Measurements from ENCODE around the gene HOXB9. TPM values are rescaled to one million over a fixed set of nuclear protein-coding genes. Genes with fewer than 3 reads are reported as not detected.
A peak's percentile ranks its signal among the peaks of the same experiment; 100 is the strongest.

Gene HOXB9
- total and polyA plus RNA-seq, 2 experiments from 2014 or later, result 1.5 to 2.5 TPM

DNA sequence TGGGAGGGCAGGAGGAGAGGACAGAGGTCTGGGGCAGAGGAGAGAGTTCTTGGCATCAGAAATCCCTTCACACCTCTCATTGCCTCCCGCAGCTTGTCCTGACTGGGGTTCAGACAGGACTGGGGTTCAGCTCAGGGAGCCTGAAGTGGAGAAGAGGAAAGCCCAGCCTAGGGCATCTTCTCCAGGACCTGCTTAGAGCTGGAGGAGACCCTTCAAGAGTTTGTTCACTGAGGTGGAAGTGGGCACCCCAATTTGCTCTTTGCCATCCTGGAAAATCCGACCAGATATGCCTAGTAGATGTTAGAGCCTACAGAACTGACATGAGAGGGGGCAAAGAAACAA is 38.1 kb downstream of the HOXB9 start:
- peak overlapping the region; percentile 36 for H3K27ac ChIP-seq
- TF ChIP-seq EZH2phosphoT487 (IDR thresholded peaks at IDR 0.05; ENCODE audit: low read depth, severe bottlenecking, unreplicated experiment) (no peak), EZH2 (IDR thresholded peaks at IDR 0.05; ENCODE audit: borderline replicate concordance) (no peak)
- TF ChIP-seq, protein P1, sequence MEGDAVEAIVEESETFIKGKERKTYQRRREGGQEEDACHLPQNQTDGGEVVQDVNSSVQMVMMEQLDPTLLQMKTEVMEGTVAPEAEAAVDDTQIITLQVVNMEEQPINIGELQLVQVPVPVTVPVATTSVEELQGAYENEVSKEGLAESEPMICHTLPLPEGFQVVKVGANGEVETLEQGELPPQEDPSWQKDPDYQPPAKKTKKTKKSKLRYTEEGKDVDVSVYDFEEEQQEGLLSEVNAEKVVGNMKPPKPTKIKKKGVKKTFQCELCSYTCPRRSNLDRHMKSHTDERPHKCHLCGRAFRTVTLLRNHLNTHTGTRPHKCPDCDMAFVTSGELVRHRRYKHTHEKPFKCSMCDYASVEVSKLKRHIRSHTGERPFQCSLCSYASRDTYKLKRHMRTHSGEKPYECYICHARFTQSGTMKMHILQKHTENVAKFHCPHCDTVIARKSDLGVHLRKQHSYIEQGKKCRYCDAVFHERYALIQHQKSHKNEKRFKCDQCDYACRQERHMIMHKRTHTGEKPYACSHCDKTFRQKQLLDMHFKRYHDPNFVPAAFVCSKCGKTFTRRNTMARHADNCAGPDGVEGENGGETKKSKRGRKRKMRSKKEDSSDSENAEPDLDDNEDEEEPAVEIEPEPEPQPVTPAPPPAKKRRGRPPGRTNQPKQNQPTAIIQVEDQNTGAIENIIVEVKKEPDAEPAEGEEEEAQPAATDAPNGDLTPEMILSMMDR (IDR thresholded peaks at IDR 0.05; ENCODE audit: poor library complexity), result no peak
- H3K4me1 ChIP-seq (ENCODE audit: insufficient read depth), result no peaks in the 10 kb centered on the region
- H3K27me3 ChIP-seq, result peaks cover 92% of the 10 kb centered on the region
- no peaks in the 10 kb centered on the region for H3K9me2 ChIP-seq (replicated peaks; ENCODE audit: insufficient read depth)
- no peaks in the 10 kb centered on the region for H3K36me3 ChIP-seq (replicated peaks; ENCODE audit: insufficient read depth, low read depth)
- H3K4me3 ChIP-seq, result no peak overlapping the region
- 40% methylated on average over 2 of the region's 2 CpGs for WGBS (ENCODE audit: low lambda C conversion rate, missing lambda C conversion rate)
- peak overlapping the region; percentile 93 for H3K4me2 ChIP-seq
- no peak for DNase-seq (ENCODE audit: low spot score)
- H3K79me2 ChIP-seq, result peaks cover 18% of the 10 kb centered on the region
- no peaks in the 10 kb centered on the region for H3K9me3 ChIP-seq (ENCODE audit: low read depth)
- H4K20me1 ChIP-seq (ENCODE audit: insufficient read depth, poor library complexity, severe bottlenecking), result no peaks in the 10 kb centered on the region
- H2AFZ ChIP-seq, result no peak overlapping the region

DNA sequence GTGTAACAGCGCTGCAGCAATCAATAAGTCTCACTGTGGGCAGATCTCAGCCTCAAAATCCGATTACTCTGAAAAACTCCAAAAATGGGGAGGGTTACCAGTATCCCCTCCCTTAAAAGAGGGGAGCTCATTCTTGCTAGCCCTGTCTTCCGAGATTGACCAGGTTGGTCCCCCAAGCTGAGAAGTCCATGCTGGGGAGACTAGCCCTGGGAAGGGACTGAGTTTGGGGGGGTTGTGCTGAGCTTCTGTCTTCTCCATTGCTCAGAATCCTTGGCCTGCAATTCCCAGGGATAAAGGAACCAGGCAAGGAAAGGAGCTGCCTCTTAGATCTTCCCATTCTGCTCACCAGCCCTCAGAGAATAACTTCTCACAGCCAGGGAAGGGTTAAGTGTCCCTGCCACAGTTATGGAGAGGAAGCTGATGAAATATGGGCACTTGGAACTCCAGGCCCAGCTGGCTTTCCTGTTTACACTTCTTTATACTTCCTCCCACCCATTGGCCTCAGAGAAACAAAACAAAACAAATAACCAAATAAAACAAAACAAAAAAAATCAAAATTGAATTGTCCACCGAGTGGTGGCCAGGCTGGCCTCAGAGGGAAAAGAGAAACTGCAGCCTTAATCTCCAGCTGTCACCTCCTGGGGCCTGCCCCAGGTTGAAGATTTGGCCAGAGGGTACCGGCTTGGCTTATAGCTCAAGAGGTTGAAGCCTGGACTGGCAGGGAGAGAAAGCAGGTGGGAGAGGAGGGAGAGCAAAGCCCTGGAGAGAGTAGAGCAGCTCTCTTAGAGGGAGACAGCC is 38.7 kb downstream of the HOXB9 start:
- WGBS (ENCODE audit: low lambda C conversion rate, missing lambda C conversion rate), result 41% methylated on average over 5 of the region's 5 CpGs
- Histone ChIP-seq H3K27me3 (peaks cover 92% of the 10 kb centered on the region), H3K9me2 (replicated peaks; ENCODE audit: insufficient read depth) (no peaks in the 10 kb centered on the region), H3K79me2 (peaks cover 20% of the 10 kb centered on the region), H3K27ac (peak overlapping the region; percentile 36), H3K4me1 (ENCODE audit: insufficient read depth) (peaks cover 3% of the 10 kb centered on the region), H3K4me3 (no peak overlapping the region), H2AFZ (no peak overlapping the region), H4K20me1 (ENCODE audit: insufficient read depth, poor library complexity, severe bottlenecking) (no peaks in the 10 kb centered on the region), H3K9me3 (ENCODE audit: low read depth) (no peaks in the 10 kb centered on the region), H3K36me3 (replicated peaks; ENCODE audit: insufficient read depth, low read depth) (no peaks in the 10 kb centered on the region), H3K4me2 (peak overlapping the region; percentile 93)
- TF ChIP-seq, protein P1 (IDR thresholded peaks at IDR 0.05; ENCODE audit: poor library complexity), result no peak
- no peak for TF ChIP-seq EZH2phosphoT487 (IDR thresholded peaks at IDR 0.05; ENCODE audit: low read depth, severe bottlenecking, unreplicated experiment)
- no peak for TF ChIP-seq EZH2 (IDR thresholded peaks at IDR 0.05; ENCODE audit: borderline replicate concordance)
- no peak for DNase-seq (ENCODE audit: low spot score)

DNA sequence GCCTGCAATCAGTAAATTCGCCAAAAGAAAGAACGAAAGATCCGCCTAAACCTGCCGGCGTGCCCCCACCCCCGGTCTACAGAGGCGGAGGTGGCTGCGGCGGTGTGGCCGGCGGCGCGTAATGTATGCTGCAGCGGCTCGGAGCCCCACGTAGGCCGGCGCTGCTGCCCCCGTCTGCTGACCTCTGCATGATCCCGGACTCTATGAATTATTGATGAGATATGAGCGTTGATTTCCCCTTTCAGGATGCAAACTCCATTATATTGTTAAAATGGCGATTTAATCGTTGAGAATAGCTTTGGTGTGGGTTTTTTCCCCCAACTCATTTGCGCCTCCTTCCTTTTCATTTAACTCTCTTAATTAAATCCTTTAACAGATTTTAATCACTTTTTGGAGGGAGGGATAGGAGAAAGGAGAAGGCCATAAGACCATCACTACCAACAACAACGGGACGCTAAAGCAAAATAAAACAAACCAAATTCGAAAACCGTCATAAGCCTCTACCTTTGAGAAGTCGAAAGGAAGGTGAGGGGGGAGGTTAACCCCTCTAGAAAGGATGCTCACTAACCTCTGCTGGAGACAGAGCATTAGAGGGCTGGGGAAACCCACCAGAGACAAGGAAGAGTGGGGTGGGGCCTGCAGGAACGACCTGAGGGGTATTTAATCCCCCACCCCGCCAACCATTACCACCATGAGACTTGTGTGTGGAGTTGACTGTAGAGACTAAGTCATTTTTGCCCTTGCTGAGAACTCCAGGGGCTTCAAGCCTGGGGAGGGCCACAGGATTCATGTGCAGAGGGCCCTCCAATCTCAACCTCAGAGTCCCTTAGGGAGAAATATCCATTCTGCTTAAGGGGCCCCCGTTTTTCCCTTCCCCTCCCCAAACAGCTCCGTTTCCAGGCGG is 39.6 kb downstream of the HOXB9 start:
- Histone ChIP-seq H2AFZ (peak overlapping the region; percentile 47), H3K27ac (peak overlapping the region; percentile 33), H3K36me3 (replicated peaks; ENCODE audit: insufficient read depth, low read depth) (no peaks in the 10 kb centered on the region), H3K9me2 (replicated peaks; ENCODE audit: insufficient read depth) (no peaks in the 10 kb centered on the region), H3K9me3 (ENCODE audit: low read depth) (no peaks in the 10 kb centered on the region), H3K79me2 (peaks cover 25% of the 10 kb centered on the region), H4K20me1 (ENCODE audit: insufficient read depth, poor library complexity, severe bottlenecking) (no peaks in the 10 kb centered on the region), H3K4me2 (peak overlapping the region; percentile 93), H3K4me1 (ENCODE audit: insufficient read depth) (peaks cover 9% of the 10 kb centered on the region), H3K27me3 (peaks cover 93% of the 10 kb centered on the region), H3K4me3 (no peak overlapping the region)
- WGBS (ENCODE audit: low lambda C conversion rate, missing lambda C conversion rate), result 15% methylated on average over 34 of the region's 34 CpGs
- DNase-seq (ENCODE audit: low spot score), result no peak
- TF ChIP-seq EZH2 (IDR thresholded peaks at IDR 0.05; ENCODE audit: borderline replicate concordance) (no peak), EZH2phosphoT487 (IDR thresholded peaks at IDR 0.05; ENCODE audit: low read depth, severe bottlenecking, unreplicated experiment) (no peak)
- TF ChIP-seq, protein P1 (IDR thresholded peaks at IDR 0.05; ENCODE audit: poor library complexity), result no peak

Measured in hepatocyte (in vitro differentiated cells).